ENCODE data around the gene CAP1. TPM values are rescaled to one million over a fixed set of nuclear protein-coding genes. Genes with fewer than 3 reads are reported as not detected.

The CAP1 gene
- total and polyA plus RNA-seq, 2 of the 4 experiments (the other 2 are of a cell fraction) = 434 to 756 TPM

DNA sequence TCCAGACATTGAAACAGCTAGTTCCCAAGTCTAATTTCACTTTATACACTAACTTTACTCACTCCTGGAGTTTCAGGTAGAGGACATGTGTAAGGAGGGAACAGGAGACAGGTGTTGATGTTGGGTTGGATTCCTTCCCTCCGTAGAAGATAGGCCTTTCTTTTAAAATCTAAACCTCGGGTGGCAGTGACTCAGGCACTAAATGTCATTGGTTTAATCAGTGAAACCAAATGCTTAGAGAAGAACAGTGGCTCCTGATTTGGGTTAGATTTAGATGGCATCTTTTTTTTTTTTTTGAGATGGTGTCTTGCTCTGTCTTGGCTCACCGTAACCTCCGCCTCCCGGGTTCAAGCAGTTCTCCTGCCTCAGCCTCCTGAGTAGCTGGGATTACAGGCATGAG, 7.2 kb downstream of the CAP1 start:
- Histone ChIP-seq H3K27ac (ENCODE audit: insufficient read depth, low read length) (no peak overlapping the region), H2AK5ac (ENCODE audit: low read depth, low read length) (no peak overlapping the region), H3K9me1 (ENCODE audit: insufficient read depth, low read length) (peaks cover 16% of the 10 kb centered on the region), H2AFZ (replicated peaks; ENCODE audit: low read length, poor library complexity) (no peak overlapping the region), H4K5ac (ENCODE audit: low read depth, low read length) (no peak overlapping the region), H3K56ac (ENCODE audit: extremely low read depth, insufficient read depth, low read length) (no peak overlapping the region), H2BK20ac (ENCODE audit: low read depth, low read length) (no peak overlapping the region), H4K8ac (ENCODE audit: low read depth in 2 of 2, low read length in 2 of 2) (no peak overlapping the region), H2AK9ac (replicated peaks; ENCODE audit: low read depth, low read length, poor library complexity) (no peak overlapping the region), H3K4me1 (ENCODE audit: control insufficient read depth, insufficient read depth, low read length) (peaks cover 10% of the 10 kb centered on the region; the same call in 1 of the 2 replicates), H4K20me1 (ENCODE audit: insufficient read depth, low read length) (peaks cover 95% of the 10 kb centered on the region), H3K23ac (ENCODE audit: low read depth, low read length) (no peak overlapping the region), H4K91ac (ENCODE audit: insufficient read depth, low read depth, low read length) (no peak overlapping the region), H3K14ac (replicated peaks; ENCODE audit: low read depth, low read length) (no peak overlapping the region), H3K36me3 (ENCODE audit: control insufficient read depth, insufficient read depth, low read length) (peaks cover 12% of the 10 kb centered on the region), H2BK120ac (ENCODE audit: low read depth, low read length) (no peak overlapping the region), H2BK15ac (ENCODE audit: low read depth, low read length) (no peak overlapping the region), H3K18ac (ENCODE audit: low read depth, low read length) (no peak overlapping the region), H3K79me1 (ENCODE audit: low read depth in 1 of 2, low read length in 2 of 2) (peaks cover 3 to 48% of the 10 kb centered on the region in 2 experiments; a peak in 2 of 4 replicates), H2BK5ac (ENCODE audit: low read depth, low read length, poor library complexity, severe bottlenecking) (no peak overlapping the region), H3K4ac (ENCODE audit: low read depth, low read length) (no peak overlapping the region), H3K4me3 (ENCODE audit: insufficient read depth, low read depth, low read length) (no peak overlapping the region), H3K27me3 (ENCODE audit: control insufficient read depth, insufficient read depth, low read length) (no peaks in the 10 kb centered on the region), H3K9ac (ENCODE audit: low read depth, low read length) (no peak overlapping the region), H3K9me3 (ENCODE audit: control insufficient read depth, insufficient read depth, low read length) (no peaks in the 10 kb centered on the region), H3K4me2 (ENCODE audit: low read depth, low read length) (no peak overlapping the region)
- no CpG with 5 or more reads among the region's 5 CpGs for WGBS, 2 experiments (ENCODE audit: extremely low coverage in 2 of 2, insufficient read length in 1 of 2)
- DNase-seq (no peak), ATAC-seq (ENCODE audit: low read depth) (no peak)
- POLR2A ChIA-PET (ENCODE audit: unreplicated experiment) = no interaction called here
- CTCF ChIA-PET = interaction anchor here (0.6 to 1.0 kb wide), 3 partner anchors 9 to 503 kb away, joined by 3 to 5 read pairs (median 4); no protein-coding TSS in a partner anchor
- BruUV-seq (replicated peaks) = no TSS peak
- dilution Hi-C loops (cut with HindIII; ENCODE audit: low sequenced_read_pairs, unreplicated experiment) = no loop called here
- in situ Hi-C loops (cut with MboI; ENCODE audit: low sequenced_read_pairs) = no loop called here
- intact Hi-C loops (cut with micrococcal nuclease) = no loop called here
- TF ChIP-seq MAFK (IDR thresholded peaks at IDR 0.05; ENCODE audit: low read depth, low read length) (no peak), NFE2L2 (IDR thresholded peaks at IDR 0.05; ENCODE audit: low read depth, low read length) (no peak), SMC3 (IDR thresholded peaks at IDR 0.05; ENCODE audit: low read depth, low read length) (no peak), FOS (IDR thresholded peaks at IDR 0.05; ENCODE audit: low read depth, low read length) (no peak), RFX5 (IDR thresholded peaks at IDR 0.05; ENCODE audit: low read depth, low read length) (no peak), CEBPB (IDR thresholded peaks at IDR 0.05; ENCODE audit: low read depth, low read length) (no peak), BHLHE40 (IDR thresholded peaks at IDR 0.05; ENCODE audit: low read depth, low read length) (no peak), RCOR1 (IDR thresholded peaks at IDR 0.05; ENCODE audit: insufficient replicate concordance, low read length) (no peak), CHD1 (IDR thresholded peaks at IDR 0.05; ENCODE audit: low read depth, low read length) (no peak), MXI1 (IDR thresholded peaks at IDR 0.05; ENCODE audit: borderline replicate concordance, low read depth, low read length) (no peak)
- TF ChIP-seq, protein P1, sequence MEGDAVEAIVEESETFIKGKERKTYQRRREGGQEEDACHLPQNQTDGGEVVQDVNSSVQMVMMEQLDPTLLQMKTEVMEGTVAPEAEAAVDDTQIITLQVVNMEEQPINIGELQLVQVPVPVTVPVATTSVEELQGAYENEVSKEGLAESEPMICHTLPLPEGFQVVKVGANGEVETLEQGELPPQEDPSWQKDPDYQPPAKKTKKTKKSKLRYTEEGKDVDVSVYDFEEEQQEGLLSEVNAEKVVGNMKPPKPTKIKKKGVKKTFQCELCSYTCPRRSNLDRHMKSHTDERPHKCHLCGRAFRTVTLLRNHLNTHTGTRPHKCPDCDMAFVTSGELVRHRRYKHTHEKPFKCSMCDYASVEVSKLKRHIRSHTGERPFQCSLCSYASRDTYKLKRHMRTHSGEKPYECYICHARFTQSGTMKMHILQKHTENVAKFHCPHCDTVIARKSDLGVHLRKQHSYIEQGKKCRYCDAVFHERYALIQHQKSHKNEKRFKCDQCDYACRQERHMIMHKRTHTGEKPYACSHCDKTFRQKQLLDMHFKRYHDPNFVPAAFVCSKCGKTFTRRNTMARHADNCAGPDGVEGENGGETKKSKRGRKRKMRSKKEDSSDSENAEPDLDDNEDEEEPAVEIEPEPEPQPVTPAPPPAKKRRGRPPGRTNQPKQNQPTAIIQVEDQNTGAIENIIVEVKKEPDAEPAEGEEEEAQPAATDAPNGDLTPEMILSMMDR (conservative IDR thresholded peaks at IDR 0.05; ENCODE audit: low read depth, low read length) = no peak
- TF ChIP-seq, protein P2, sequence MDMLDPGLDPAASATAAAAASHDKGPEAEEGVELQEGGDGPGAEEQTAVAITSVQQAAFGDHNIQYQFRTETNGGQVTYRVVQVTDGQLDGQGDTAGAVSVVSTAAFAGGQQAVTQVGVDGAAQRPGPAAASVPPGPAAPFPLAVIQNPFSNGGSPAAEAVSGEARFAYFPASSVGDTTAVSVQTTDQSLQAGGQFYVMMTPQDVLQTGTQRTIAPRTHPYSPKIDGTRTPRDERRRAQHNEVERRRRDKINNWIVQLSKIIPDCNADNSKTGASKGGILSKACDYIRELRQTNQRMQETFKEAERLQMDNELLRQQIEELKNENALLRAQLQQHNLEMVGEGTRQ (IDR thresholded peaks at IDR 0.05; ENCODE audit: low read depth, low read length) = no peak
